MM.1S (cell line): Measurements from ENCODE around the gene CXXC5.

Experiments used
- DNase-seq: peaks from one replicate; pipeline ENCODE4 v3.0.0-alpha.2; 2015
- H2AFZ ChIP-seq: fragments of 300-600 bp; sonication (generic); 2 replicates; pipeline ENCODE4 v1.6.0; 2016; ENCODE audit warnings: antibody characterized with exemption, low read length
- H3F3A ChIP-seq: fragments of 300-600 bp; sonication (generic); 2 replicates; pipeline ENCODE4 v1.6.1; 2016; ENCODE audit warnings: mild to moderate bottlenecking, antibody characterized with exemption, low read length, moderate library complexity, mixed read lengths; ENCODE audit not compliant: insufficient read depth
- H3K27ac ChIP-seq: fragments of 300-600 bp; sonication (generic); 2 replicates; pipeline ENCODE4 v1.5.1; 2016; ENCODE audit warnings: mild to moderate bottlenecking, low read length
- H3K27me3 ChIP-seq: fragments of 300-600 bp; sonication (generic); replicated peaks from 2 replicates; pipeline ENCODE4 v1.6.0; 2016; ENCODE audit warnings: low read length; ENCODE audit not compliant: insufficient read depth
- H3K36me3 ChIP-seq: fragments of 300-600 bp; sonication (generic); replicated peaks from 2 replicates; pipeline ENCODE4 v1.6.1; 2016; ENCODE audit warnings: mild to moderate bottlenecking, low read length, mixed read lengths; ENCODE audit not compliant: insufficient read depth
- H3K4me1 ChIP-seq: fragments of 300-600 bp; sonication (generic); 2 replicates; pipeline ENCODE4 v1.6.1; 2016; ENCODE audit warnings: low read length, mixed read lengths
- H3K4me2 ChIP-seq: fragments of 300-600 bp; sonication (generic); 2 replicates; pipeline ENCODE4 v1.6.0; 2016; ENCODE audit warnings: low read depth, low read length
- H3K4me3 ChIP-seq: fragments of 300-600 bp; sonication (generic); 2 replicates; pipeline ENCODE4 v1.5.1; 2016; ENCODE audit warnings: low read length, mixed read lengths
- H3K79me2 ChIP-seq: fragments of 300-600 bp; sonication (generic); 2 replicates; pipeline ENCODE4 v1.6.1; 2016; ENCODE audit warnings: mixed run types, low read length, mixed read lengths
- H3K9ac ChIP-seq: fragments of 300-600 bp; sonication (generic); 2 replicates; pipeline ENCODE4 v1.6.1; 2016; ENCODE audit warnings: low read length, mixed read lengths
- H3K9me2 ChIP-seq: fragments of 300-600 bp; sonication (generic); replicated peaks from 2 replicates; pipeline ENCODE4 v1.6.1; 2016; ENCODE audit warnings: mild to moderate bottlenecking, low read length, mixed read lengths; ENCODE audit not compliant: insufficient read depth
- H3K9me3 ChIP-seq: fragments of 300-600 bp; sonication (generic); replicated peaks from 2 replicates; pipeline ENCODE4 v1.6.1; 2016; ENCODE audit warnings: mild to moderate bottlenecking, low read length, mixed read lengths; ENCODE audit not compliant: insufficient read depth
- H4K20me1 ChIP-seq: fragments of 300-600 bp; sonication (generic); 2 replicates; pipeline ENCODE4 v1.6.1; 2016; ENCODE audit warnings: mild to moderate bottlenecking, low read length, moderate library complexity, mixed read lengths; ENCODE audit not compliant: insufficient read depth
- EZH2 ChIP-seq: fragments of 300-600 bp; sonication (generic); optimal IDR thresholded peaks from 2 replicates; pipeline ENCODE3; 2017; ENCODE audit warnings: low read depth, mild to moderate bottlenecking, antibody characterized with exemption, low read length, mixed read lengths
- EZH2phosphoT487 ChIP-seq: fragments of 300-600 bp; sonication (generic); IDR thresholded peaks from 2 replicates; pipeline ENCODE4 v1.6.1; 2018; ENCODE audit warnings: antibody characterized with exemption, low read length
- TF ChIP-seq, protein P1 (sequence below): fragments of 300-600 bp; sonication (generic); IDR thresholded peaks from 2 replicates; pipeline ENCODE4 v1.5.1; 2016; ENCODE audit warnings: antibody characterized with exemption, low read length, mixed read lengths

Gene CXXC5

DNA sequence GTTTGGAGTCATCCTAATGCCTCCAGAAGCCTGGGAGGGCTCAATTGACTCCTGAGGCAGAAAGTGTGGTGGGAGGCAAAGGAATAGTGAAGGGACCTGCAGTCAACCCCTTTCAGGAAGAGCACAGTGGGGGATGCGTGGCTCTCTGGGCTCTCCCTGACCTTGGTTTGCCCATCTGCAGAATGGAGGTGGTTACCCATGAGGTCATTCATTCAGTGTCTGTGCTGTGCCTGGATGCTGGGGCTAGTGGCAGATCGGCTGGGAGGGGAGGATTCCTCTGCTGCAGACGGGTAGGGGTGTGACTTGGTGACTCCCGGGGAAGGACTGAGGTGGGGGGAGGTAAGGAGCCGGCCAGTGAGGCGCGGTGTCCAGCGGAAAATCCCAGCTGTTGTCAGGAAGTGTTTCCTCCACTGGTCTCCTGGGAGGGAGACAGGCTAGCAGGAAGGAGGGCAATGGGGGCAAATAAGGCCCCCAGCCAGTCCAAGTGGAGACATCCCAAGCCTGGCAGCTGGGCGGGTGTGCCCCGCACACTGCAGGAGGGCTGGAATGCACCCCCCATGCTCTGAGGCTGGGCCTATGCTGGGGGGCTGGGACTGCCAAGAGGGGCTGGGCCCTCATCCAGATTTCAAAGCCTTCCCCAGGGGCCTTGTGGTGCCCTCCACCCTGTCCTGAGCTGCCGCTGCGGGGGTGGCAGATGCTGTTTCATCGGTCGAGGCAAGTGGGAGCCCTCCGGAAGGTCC is 10.9 kb downstream of the CXXC5 start:
- Histone ChIP-seq H3K9ac (no peak overlapping the region), H3K4me3 (no peak overlapping the region), H2AFZ (no peak overlapping the region), H3K9me2 (no peaks in the 10 kb centered on the region), H3K36me3 (no peaks in the 10 kb centered on the region), H3K4me2 (no peak overlapping the region), H3K4me1 (peaks cover 9% of the 10 kb centered on the region), H4K20me1 (peaks cover 20% of the 10 kb centered on the region; the same call in 1 of the 2 replicates), H3K79me2 (peaks cover 99% of the 10 kb centered on the region), H3F3A (no peaks in the 10 kb centered on the region), H3K27me3 (no peaks in the 10 kb centered on the region), H3K27ac (no peak overlapping the region), H3K9me3 (no peaks in the 10 kb centered on the region)
- TF ChIP-seq EZH2phosphoT487 (no peak), EZH2 (no peak)
- TF ChIP-seq, protein P1, sequence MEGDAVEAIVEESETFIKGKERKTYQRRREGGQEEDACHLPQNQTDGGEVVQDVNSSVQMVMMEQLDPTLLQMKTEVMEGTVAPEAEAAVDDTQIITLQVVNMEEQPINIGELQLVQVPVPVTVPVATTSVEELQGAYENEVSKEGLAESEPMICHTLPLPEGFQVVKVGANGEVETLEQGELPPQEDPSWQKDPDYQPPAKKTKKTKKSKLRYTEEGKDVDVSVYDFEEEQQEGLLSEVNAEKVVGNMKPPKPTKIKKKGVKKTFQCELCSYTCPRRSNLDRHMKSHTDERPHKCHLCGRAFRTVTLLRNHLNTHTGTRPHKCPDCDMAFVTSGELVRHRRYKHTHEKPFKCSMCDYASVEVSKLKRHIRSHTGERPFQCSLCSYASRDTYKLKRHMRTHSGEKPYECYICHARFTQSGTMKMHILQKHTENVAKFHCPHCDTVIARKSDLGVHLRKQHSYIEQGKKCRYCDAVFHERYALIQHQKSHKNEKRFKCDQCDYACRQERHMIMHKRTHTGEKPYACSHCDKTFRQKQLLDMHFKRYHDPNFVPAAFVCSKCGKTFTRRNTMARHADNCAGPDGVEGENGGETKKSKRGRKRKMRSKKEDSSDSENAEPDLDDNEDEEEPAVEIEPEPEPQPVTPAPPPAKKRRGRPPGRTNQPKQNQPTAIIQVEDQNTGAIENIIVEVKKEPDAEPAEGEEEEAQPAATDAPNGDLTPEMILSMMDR, result no peak
- no peak for DNase-seq

DNA sequence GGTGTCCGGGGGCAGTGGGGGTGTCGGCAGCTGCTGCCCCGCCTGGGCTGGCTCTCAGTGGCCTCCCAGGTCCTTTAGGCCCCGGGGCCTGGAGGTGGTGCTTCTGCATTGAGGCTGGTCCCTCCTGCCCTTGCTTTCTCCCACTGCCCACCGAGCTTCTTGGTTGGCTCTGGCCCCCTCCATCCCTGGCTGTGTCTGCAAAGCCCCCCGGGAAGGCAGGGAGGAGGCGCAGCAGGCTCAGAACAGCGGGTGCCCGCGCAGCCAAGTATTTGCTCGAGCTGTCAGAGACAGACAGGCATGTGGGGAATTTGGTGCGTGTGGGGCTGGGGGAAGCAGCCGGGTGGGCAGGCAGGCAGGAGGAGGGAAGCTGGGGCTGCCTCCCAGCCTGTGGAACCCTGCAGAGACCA is 11.5 kb downstream of the CXXC5 start:
- Histone ChIP-seq H3K27ac (no peak overlapping the region), H4K20me1 (peaks cover 15% of the 10 kb centered on the region; the same call in 1 of the 2 replicates), H3K4me2 (no peak overlapping the region), H3K9me3 (no peaks in the 10 kb centered on the region), H3K9me2 (no peaks in the 10 kb centered on the region), H3K4me3 (no peak overlapping the region), H3K4me1 (peaks cover 9% of the 10 kb centered on the region), H3K36me3 (no peaks in the 10 kb centered on the region), H3F3A (no peaks in the 10 kb centered on the region), H2AFZ (no peak overlapping the region), H3K27me3 (no peaks in the 10 kb centered on the region), H3K79me2 (peaks cover 99% of the 10 kb centered on the region), H3K9ac (no peak overlapping the region)
- TF ChIP-seq, protein P1, result no peak
- TF ChIP-seq EZH2phosphoT487 (no peak), EZH2 (no peak)
- no peak for DNase-seq

DNA sequence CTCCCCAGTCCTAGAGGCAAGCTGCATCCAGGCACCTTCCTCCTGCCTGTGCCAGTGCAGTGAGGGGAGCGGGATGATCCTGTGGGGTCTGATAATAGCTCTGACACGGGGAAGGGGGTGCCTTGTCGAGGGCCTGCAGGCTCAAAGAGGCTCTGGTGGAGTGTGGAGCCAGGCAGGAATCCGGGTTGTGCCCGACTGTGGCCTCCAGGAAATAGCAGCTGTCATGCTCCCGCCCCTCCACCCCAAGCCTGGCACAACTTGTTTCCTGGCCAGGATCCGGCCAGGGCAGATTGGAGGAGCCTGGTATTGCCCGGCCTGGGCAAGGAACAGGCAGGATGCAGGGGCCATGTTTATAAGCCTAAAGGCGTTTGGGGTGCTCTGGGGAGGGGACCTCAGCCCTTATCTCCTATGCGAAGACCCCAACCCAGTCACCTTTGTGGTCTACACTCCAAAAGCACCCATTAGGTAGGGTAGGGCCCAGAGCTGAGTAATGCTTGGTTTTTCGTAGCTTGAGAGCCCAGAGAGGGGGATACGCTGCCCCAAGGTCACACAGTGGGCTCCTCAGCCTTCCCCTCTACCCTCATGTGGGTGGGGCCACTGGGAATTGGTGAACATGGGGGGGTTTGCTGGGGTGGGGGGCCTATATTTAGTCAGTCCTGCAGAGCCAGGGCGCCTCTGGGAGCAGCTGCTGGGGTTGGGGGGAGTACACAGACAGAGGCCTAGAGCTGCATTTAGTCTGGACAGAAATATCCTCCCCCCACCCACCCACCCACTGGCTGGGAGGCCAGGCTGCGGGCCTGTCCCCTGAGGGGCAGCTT is 12.2 kb downstream of the CXXC5 start:
- H3K27ac ChIP-seq, result no peak overlapping the region
- DNase-seq, result no peak
- H3K9me3 ChIP-seq, result no peaks in the 10 kb centered on the region
- no peaks in the 10 kb centered on the region for H3F3A ChIP-seq
- H3K4me3 ChIP-seq, result no peak overlapping the region
- H3K4me1 ChIP-seq, result peaks cover 9% of the 10 kb centered on the region
- no peaks in the 10 kb centered on the region for H3K36me3 ChIP-seq
- no peak overlapping the region for H2AFZ ChIP-seq
- peaks cover 14% of the 10 kb centered on the region; the same call in 1 of the 2 replicates for H4K20me1 ChIP-seq
- TF ChIP-seq EZH2phosphoT487 (no peak), EZH2 (no peak)
- TF ChIP-seq, protein P1, result no peak
- H3K4me2 ChIP-seq, result no peak overlapping the region
- no peak overlapping the region for H3K9ac ChIP-seq
- no peaks in the 10 kb centered on the region for H3K9me2 ChIP-seq
- no peaks in the 10 kb centered on the region for H3K27me3 ChIP-seq
- H3K79me2 ChIP-seq, result peaks cover 99% of the 10 kb centered on the region
